ENCODE results near the gene ABCC12.

DNA sequence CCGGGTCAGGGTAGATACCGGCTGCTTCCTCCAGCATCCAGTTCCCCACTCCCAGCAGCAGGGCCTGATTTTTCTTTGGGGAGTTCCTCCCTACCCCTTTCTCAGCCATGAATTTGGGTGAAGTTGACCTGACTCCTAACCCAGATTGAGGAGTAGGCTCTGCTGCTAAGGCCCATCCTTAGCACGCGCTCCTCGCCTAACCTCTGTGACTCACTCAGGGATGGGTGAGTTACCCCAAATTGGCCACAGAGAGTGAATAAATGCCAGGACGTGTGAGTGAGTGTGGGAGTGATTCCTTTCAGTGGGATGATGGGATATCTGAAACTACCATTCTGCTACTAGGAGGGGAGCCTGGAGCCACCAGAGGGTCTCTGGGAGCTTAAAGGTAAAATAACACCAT, 28.9 kb upstream of the ABCC12 start:
- TF ChIP-seq POLR2A (IDR thresholded peaks at IDR 0.05) (no peak), EP300 (IDR thresholded peaks at IDR 0.05) (no peak), CTCF (IDR thresholded peaks at IDR 0.05) (no peak)

Data from stomach (tissue), 4 donors.